Smooth muscle cell (in vitro differentiated cells): ENCODE results near the gene D2HGDH. TPM values are rescaled to one million over a fixed set of nuclear protein-coding genes. Genes with fewer than 3 reads are reported as not detected.

Experiments
- DNase-seq: peaks from one replicate; lab custom pipeline; 2025; ENCODE audit not compliant: unreplicated experiment; lab: John Stamatoyannopoulos, UW
- H2AFZ ChIP-seq: fragments of 200-600 bp; sonication (generic); 2 replicates; pipeline ENCODE4 v1.6.0; 2016; ENCODE audit warnings: antibody characterized with exemption, low read depth, mild to moderate bottlenecking
- H3F3A ChIP-seq: fragments of 200-600 bp; sonication (generic); 2 replicates; pipeline ENCODE4 v1.6.0; 2017; ENCODE audit warnings: antibody characterized with exemption, low read depth
- H3K27ac ChIP-seq: fragments of 200-600 bp; sonication (generic); 2 replicates; pipeline ENCODE4 v1.5.1; 2016; ENCODE audit warnings: low read depth, mild to moderate bottlenecking
- H3K27me3 ChIP-seq: fragments of 200-600 bp; sonication (generic); 2 replicates; pipeline ENCODE4 v1.6.1; 2016; ENCODE audit warnings: low read depth, mild to moderate bottlenecking
- H3K36me3 ChIP-seq: fragments of 200-600 bp; sonication (generic); 2 replicates; pipeline ENCODE4 v1.5.1; 2016; ENCODE audit warnings: low read depth
- H3K4me1 ChIP-seq: fragments of 200-600 bp; sonication (generic); 2 replicates; pipeline ENCODE4 v1.5.1; 2016; ENCODE audit warnings: low read depth
- H3K4me2 ChIP-seq: fragments of 200-600 bp; sonication (generic); 2 replicates; pipeline ENCODE4 v1.6.0; 2016; ENCODE audit warnings: mild to moderate bottlenecking
- H3K4me3 ChIP-seq: fragments of 200-600 bp; sonication (generic); 2 replicates; pipeline ENCODE4 v1.5.1; 2016; ENCODE audit warnings: mild to moderate bottlenecking
- H3K79me2 ChIP-seq: fragments of 200-600 bp; sonication (generic); 2 replicates; pipeline ENCODE4 v1.6.0; 2016; ENCODE audit warnings: low read depth, mild to moderate bottlenecking
- H3K9ac ChIP-seq: fragments of 200-600 bp; sonication (generic); 2 replicates; pipeline ENCODE4 v1.6.0; 2016; ENCODE audit warnings: low read depth
- H3K9me3 ChIP-seq: fragments of 200-600 bp; sonication (generic); replicated peaks from 2 replicates; pipeline ENCODE4 v1.5.1; 2016; ENCODE audit warnings: low read depth
- H4K20me1 ChIP-seq: fragments of 200-600 bp; sonication (generic); 2 replicates; pipeline ENCODE4 v1.6.0; 2016; ENCODE audit warnings: low read depth
- WGBS: methylation state at CpG from one replicate; pipeline ENCODE4 v1.1.7; 2016; ENCODE audit warnings: low lambda C conversion rate; 5-methylcytosine and 5-hydroxymethylcytosine counted together
- polyA plus RNA-seq: library from polyadenylated mRNA; unstranded; fragments of >200 nt; fragmentation: Nextera tagmentation; extraction: Ambion mirVana; gene quantifications from 2 replicates; pipeline ENCODE4 v1.2.1, GENCODE V29; 2016
- total RNA-seq: library from RNA; depleted of rRNA; stranded (reverse); fragments of >200 nt; gene quantifications from 2 replicates; pipeline ENCODE4 v1.2.3, GENCODE V29; 2014
- TF ChIP-seq, protein P1 (sequence below): fragments of 200-600 bp; sonication (generic); IDR thresholded peaks from 2 replicates; pipeline ENCODE4 v1.5.1; 2017; ENCODE audit warnings: borderline replicate concordance, mild to moderate bottlenecking, antibody characterized with exemption; ENCODE audit not compliant: insufficient read depth, poor library complexity, severe bottlenecking

Gene D2HGDH
- total and polyA plus RNA-seq, 2 experiments from 2014 or later = 3.7 to 20.7 TPM

DNA sequence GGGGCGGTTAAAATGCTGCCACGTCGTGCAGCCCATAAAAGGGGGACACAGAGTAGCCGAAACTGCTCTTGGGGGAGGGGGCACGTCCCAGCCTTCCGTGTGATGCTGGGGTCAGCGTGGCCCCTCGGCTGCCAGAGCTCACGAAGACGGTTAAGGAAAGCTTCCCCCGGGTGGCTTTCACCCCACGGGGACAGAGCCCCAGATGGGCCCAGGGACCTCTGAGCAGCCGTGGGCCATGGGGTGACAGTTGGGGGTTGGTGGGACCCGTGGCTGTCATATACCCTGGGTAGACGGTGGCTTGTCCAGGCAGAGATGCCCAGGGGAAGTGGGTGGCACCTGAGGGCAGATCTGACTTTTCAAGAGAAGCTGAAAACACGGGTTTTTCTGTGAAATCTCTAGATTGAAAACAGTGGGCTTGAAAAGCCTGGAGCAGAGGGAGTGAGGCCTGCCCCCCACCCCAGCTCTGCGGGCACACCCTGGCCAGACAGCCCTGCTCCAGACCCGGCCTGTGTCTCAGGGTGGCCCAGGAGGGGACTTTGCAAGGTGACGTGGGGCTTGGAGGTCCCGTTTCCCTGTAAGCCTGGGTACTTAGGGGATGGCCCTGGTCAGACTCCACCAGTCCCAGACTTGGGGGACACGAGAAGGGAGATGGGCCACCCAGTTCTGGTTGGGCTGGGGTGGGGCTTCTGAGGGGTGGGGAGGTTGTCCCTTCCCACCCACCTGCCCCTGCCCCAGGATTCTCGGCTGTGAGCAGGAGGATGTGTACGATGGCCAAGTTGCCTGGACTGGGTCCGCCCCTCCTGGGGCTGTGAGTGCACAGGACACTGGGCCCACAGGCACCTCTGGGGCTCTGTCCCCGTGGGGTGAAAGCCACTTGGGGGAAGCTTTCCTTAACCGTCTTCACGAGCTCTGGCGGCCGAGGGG, 75.2 kb downstream of the D2HGDH start:
- no peak overlapping the region for H3K9ac ChIP-seq
- no peaks in the 10 kb centered on the region for H4K20me1 ChIP-seq
- H3K27me3 ChIP-seq = no peaks in the 10 kb centered on the region
- H3K4me3 ChIP-seq = no peak overlapping the region
- H3F3A ChIP-seq = no peaks in the 10 kb centered on the region
- H3K27ac ChIP-seq = no peak overlapping the region
- no peaks in the 10 kb centered on the region for H3K36me3 ChIP-seq
- TF ChIP-seq, protein P1, sequence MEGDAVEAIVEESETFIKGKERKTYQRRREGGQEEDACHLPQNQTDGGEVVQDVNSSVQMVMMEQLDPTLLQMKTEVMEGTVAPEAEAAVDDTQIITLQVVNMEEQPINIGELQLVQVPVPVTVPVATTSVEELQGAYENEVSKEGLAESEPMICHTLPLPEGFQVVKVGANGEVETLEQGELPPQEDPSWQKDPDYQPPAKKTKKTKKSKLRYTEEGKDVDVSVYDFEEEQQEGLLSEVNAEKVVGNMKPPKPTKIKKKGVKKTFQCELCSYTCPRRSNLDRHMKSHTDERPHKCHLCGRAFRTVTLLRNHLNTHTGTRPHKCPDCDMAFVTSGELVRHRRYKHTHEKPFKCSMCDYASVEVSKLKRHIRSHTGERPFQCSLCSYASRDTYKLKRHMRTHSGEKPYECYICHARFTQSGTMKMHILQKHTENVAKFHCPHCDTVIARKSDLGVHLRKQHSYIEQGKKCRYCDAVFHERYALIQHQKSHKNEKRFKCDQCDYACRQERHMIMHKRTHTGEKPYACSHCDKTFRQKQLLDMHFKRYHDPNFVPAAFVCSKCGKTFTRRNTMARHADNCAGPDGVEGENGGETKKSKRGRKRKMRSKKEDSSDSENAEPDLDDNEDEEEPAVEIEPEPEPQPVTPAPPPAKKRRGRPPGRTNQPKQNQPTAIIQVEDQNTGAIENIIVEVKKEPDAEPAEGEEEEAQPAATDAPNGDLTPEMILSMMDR = no peak
- DNase-seq = no peak
- no peak overlapping the region for H3K4me2 ChIP-seq
- H3K4me1 ChIP-seq = peaks cover 6% of the 10 kb centered on the region
- WGBS = 91% methylated on average over 29 of the region's 29 CpGs
- no peaks in the 10 kb centered on the region for H3K9me3 ChIP-seq
- H2AFZ ChIP-seq = no peak overlapping the region
- H3K79me2 ChIP-seq = no peaks in the 10 kb centered on the region

DNA sequence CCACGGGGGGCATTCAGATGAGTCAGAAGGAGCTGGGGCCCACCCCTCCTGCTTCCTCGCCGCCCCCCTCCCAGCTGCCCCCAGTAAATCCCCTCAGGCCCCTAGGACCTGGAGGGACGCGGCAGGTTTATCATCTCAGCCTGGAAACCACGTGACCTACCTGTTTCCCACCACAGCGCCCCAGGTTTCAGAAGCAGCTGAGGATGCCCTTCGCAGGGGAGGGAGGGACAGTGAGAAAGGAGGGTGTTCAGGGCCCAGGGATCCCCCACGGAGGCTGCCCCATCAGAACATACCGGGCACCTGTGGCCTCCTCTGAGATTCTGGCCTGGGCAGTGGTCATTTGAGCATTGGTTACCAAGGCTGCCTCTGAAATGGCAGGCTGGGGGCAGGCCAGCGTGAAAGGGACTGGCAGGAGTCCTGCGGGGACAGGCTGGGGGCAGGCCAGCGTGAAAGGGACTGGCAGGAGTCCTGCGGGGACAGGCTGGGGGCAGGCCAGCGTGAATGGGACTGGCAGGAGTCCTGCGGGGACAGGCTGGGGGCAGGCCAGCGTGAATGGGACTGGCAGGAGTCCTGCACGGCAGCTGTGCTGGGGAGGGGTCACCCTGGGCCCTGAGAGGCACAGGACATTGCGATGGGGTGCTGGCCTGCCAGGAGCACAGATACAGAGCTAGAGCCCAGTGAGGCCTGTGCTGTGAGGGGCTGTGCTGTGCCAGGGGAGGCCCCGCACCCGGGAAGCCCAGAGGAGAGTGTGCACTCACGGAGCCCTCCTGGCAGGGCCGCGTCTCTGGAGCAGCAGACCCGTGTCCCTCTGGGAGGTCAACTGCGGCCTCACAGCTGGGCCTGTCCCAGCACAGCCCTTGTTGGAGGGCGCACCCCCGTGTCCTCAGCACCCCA, 76.1 kb downstream of the D2HGDH start:
- no peak overlapping the region for H3K9ac ChIP-seq
- no peaks in the 10 kb centered on the region for H3K79me2 ChIP-seq
- no peaks in the 10 kb centered on the region for H3K36me3 ChIP-seq
- H3F3A ChIP-seq = no peaks in the 10 kb centered on the region
- H3K4me3 ChIP-seq = no peak overlapping the region
- H3K4me2 ChIP-seq = no peak overlapping the region
- peaks cover 3% of the 10 kb centered on the region for H3K4me1 ChIP-seq
- no peak for DNase-seq
- H2AFZ ChIP-seq = no peak overlapping the region
- 91% methylated on average over 26 of the region's 28 CpGs for WGBS
- H3K27me3 ChIP-seq = no peaks in the 10 kb centered on the region
- H3K27ac ChIP-seq = no peak overlapping the region
- no peaks in the 10 kb centered on the region for H4K20me1 ChIP-seq
- H3K9me3 ChIP-seq = no peaks in the 10 kb centered on the region
- TF ChIP-seq, protein P1 = no peak

DNA sequence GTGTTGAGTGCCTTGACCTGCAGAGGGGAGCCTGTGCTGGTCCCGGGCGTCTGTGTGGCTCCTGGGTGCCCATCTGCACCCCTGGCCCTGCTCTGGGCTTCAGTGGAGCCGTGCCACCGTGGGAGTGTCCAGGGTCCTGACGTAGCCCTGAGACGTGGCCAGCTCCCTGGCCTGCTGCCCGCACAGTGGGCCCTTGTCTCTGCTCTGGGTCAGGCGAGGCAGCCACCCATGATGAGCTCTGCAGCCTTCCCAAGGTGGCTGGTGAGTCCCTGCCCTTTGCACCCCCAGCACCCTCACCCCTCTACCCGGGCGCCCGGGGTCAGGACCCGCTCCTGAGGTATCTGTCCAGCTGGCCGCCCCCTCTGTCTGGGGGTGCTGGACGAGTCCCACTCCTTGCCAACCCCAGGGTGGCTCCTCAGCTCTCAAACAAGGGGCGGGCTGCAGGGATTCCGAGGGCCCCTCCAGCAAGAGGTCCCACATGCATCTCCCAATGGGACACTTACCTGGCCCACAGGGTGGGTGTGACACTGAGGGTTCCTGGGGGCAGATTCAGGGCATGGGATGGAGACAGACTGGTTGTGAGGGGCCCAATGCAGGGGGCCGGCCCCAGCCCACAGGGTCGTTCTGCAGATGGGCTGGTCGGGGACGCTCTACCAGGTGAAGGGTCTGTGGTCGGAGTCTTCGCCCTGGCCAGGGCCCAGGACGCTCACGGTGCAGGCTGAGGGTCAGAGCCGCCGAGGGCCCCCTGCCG, 76.9 kb downstream of the D2HGDH start:
- DNase-seq = no peak
- no peak overlapping the region for H3K9ac ChIP-seq
- no peak overlapping the region for H3K4me3 ChIP-seq
- no peak overlapping the region for H3K27ac ChIP-seq
- no peaks in the 10 kb centered on the region for H3F3A ChIP-seq
- TF ChIP-seq, protein P1 = no peak
- H3K79me2 ChIP-seq = no peaks in the 10 kb centered on the region
- no peaks in the 10 kb centered on the region for H4K20me1 ChIP-seq
- no peak overlapping the region for H2AFZ ChIP-seq
- H3K9me3 ChIP-seq = no peaks in the 10 kb centered on the region
- WGBS = 95% methylated on average over 26 of the region's 27 CpGs
- no peak overlapping the region for H3K4me2 ChIP-seq
- H3K4me1 ChIP-seq = peaks cover 3% of the 10 kb centered on the region
- H3K27me3 ChIP-seq = no peaks in the 10 kb centered on the region
- no peaks in the 10 kb centered on the region for H3K36me3 ChIP-seq
